GM12878 (cell line): ENCODE results near the gene COL24A1. TPM values are rescaled to one million over a fixed set of nuclear protein-coding genes. Genes with fewer than 3 reads are reported as not detected.

Experiments used
- ATAC-seq: fragments of 200-7000 bp; cut with Tn5 transposase; 3 replicates; pipeline ENCODE4 v1.9.1; 2020; ENCODE audit warnings: mild to moderate bottlenecking, moderate library complexity
- BruUV-seq: library from RNA; stranded (reverse); fragments of 400-500 nt; replicated peaks from 2 replicates; lab custom pipeline; 2021; lab: Mats Ljungman, UMichigan
- CTCF ChIA-PET: fragments of 300-600 bp; sonication (Branson Sonifier 250); formaldehyde crosslinking; extraction: SDS; loops from one replicate; lab custom pipeline; 2021; ENCODE audit warnings: inconsistent platforms; lab: Yijun Ruan, JAX
- POLR2A ChIA-PET: fragments of 350-600 bp; formaldehyde crosslinking; extraction: SDS; loops from one replicate; lab custom pipeline; 2021; ENCODE audit warnings: inconsistent platforms; lab: Charles Lee
- RAD21 ChIA-PET: fragments of 300-600 bp; sonication (Branson Sonifier 250); formaldehyde crosslinking; loops from one replicate; lab custom pipeline; 2023; ENCODE audit warnings: antibody characterized with exemption; ENCODE audit not compliant: unreplicated experiment; lab: Charles Lee
- SMC1A ChIA-PET: fragments of 300-600 bp; sonication (Branson Sonifier 250); formaldehyde crosslinking; loops from one replicate; lab custom pipeline; 2023; ENCODE audit not compliant: unreplicated experiment, uncharacterized antibody; lab: Charles Lee
- DNase-seq: peaks from one replicate; pipeline ENCODE4 v3.0.0-alpha.2; 2011; ENCODE audit warnings: low read depth, low spot score
- FAIRE-seq: peaks from 3 replicates; lab custom pipeline; 2011; peaks lifted over from hg19 to GRCh38; lab: Jason Lieb, UNC
- H2AFZ ChIP-seq: 2 replicates; pipeline ENCODE4 v1.6.0; 2011; ENCODE audit warnings: low read depth, low read length, control low read depth; ENCODE audit not compliant: control insufficient read depth
- H3K27ac ChIP-seq: 2 replicates; pipeline ENCODE4 v1.5.1; 2011; ENCODE audit warnings: control low read depth; ENCODE audit not compliant: control insufficient read depth, insufficient read depth
- H3K27me3 ChIP-seq, 2 experiments: replicated peaks in 1 of 2; 2 replicates each; pipeline versions ENCODE4 v1.6.0 to v1.6.1; 2011; ENCODE audit warnings: low read length in 1 of 2; ENCODE audit not compliant: control insufficient read depth in 2 of 2, insufficient read depth in 2 of 2
- H3K36me3 ChIP-seq, 2 experiments: 2 replicates each; pipeline ENCODE4 v1.5.1; 2011; ENCODE audit warnings: low read length in 1 of 2; ENCODE audit not compliant: control insufficient read depth in 2 of 2, insufficient read depth in 2 of 2
- H3K4me1 ChIP-seq: 2 replicates; pipeline ENCODE4 v1.6.1; 2011; ENCODE audit warnings: mild to moderate bottlenecking, low read length, moderate library complexity, mixed read lengths; ENCODE audit not compliant: control insufficient read depth, insufficient read depth
- H3K4me2 ChIP-seq: 2 replicates; pipeline ENCODE4 v1.6.0; 2011; ENCODE audit warnings: control low read depth; ENCODE audit not compliant: control insufficient read depth, insufficient read depth
- H3K4me3 ChIP-seq: fragments of 200-600 bp; sonication (generic); 2 replicates; pipeline ENCODE4 v1.5.1; 2016
- H3K79me2 ChIP-seq: 2 replicates; pipeline ENCODE4 v1.6.0; 2011; ENCODE audit warnings: low read length; ENCODE audit not compliant: control insufficient read depth, insufficient read depth
- H3K9ac ChIP-seq: 2 replicates; pipeline ENCODE4 v1.8.0; 2011; ENCODE audit warnings: low read length, control low read depth, mixed read lengths; ENCODE audit not compliant: control insufficient read depth, insufficient read depth
- H3K9me3 ChIP-seq: replicated peaks from 3 replicates; pipeline ENCODE4 v1.5.1; 2011; ENCODE audit warnings: mild to moderate bottlenecking, low read length; ENCODE audit not compliant: control insufficient read depth, insufficient read depth
- H4K20me1 ChIP-seq: 2 replicates; pipeline ENCODE4 v1.6.0; 2011; ENCODE audit not compliant: control insufficient read depth, insufficient read depth
- BACH1 ChIP-seq: fragments of 450-650 bp; IDR thresholded peaks from 2 replicates; pipeline ENCODE4 v1.6.1; 2017; ENCODE audit warnings: mild to moderate bottlenecking, borderline replicate concordance
- BMI1 ChIP-seq: fragments of 450-650 bp; IDR thresholded peaks from 2 replicates; pipeline ENCODE4 v1.6.1; 2016; ENCODE audit warnings: mild to moderate bottlenecking, moderate library complexity, borderline replicate concordance
- CHD1 ChIP-seq: IDR thresholded peaks from 2 replicates; pipeline ENCODE4 v1.6.1; 2012; ENCODE audit warnings: low read depth, low read length, improper control_type of control experiment
- EGR1 ChIP-seq, 2 experiments: IDR thresholded peaks; 1 replicate in 1 of 2; 2 replicates in 1 of 2; pipeline ENCODE4 v1.6.1; 2011 to 2012; ENCODE audit warnings: low read depth in 2 of 2, low read length in 2 of 2, borderline replicate concordance in 1 of 2, mild to moderate bottlenecking in 1 of 2, moderate library complexity in 1 of 2
- GATAD2B ChIP-seq: fragments of 450-650 bp; conservative IDR thresholded peaks from 2 replicates; pipeline ENCODE4 v1.6.1; 2017; ENCODE audit warnings: low read depth, mild to moderate bottlenecking, moderate library complexity
- LARP7 ChIP-seq: fragments of 450-650 bp; IDR thresholded peaks from 2 replicates; pipeline ENCODE4 v1.6.1; 2017; ENCODE audit warnings: mild to moderate bottlenecking
- MTA2 ChIP-seq: fragments of 450-650 bp; IDR thresholded peaks from 2 replicates; pipeline ENCODE4 v1.6.1; 2016; ENCODE audit warnings: low read depth, mild to moderate bottlenecking, moderate library complexity
- MYC ChIP-seq: IDR thresholded peaks from 2 replicates; pipeline ENCODE4 v1.6.1; 2011; ENCODE audit warnings: mild to moderate bottlenecking, low read length, moderate library complexity, inconsistent platforms; ENCODE audit not compliant: insufficient read depth, insufficient replicate concordance, insufficient read length, severe bottlenecking
- NFXL1 ChIP-seq: fragments of 450-650 bp; IDR thresholded peaks from 2 replicates; pipeline ENCODE4 v1.6.1; 2017; ENCODE audit warnings: antibody characterized with exemption, mild to moderate bottlenecking, borderline replicate concordance
- PML ChIP-seq: IDR thresholded peaks from 2 replicates; pipeline ENCODE4 v1.6.1; 2012; ENCODE audit warnings: low read length, inconsistent platforms
- SMARCA5 ChIP-seq: fragments of 450-650 bp; IDR thresholded peaks from 2 replicates; pipeline ENCODE4 v1.6.1; 2017; ENCODE audit warnings: mild to moderate bottlenecking
- SREBF2 ChIP-seq: IDR thresholded peaks from 2 replicates; pipeline ENCODE4 v1.6.1; 2012; ENCODE audit warnings: mild to moderate bottlenecking, low read length
- WRNIP1 ChIP-seq: IDR thresholded peaks from 2 replicates; pipeline ENCODE4 v1.6.1; 2011; ENCODE audit warnings: low read depth, low read length, improper control_type of control experiment, borderline replicate concordance
- ZBTB11 ChIP-seq: fragments of 450-650 bp; formaldehyde crosslinking; IDR thresholded peaks from 2 replicates; pipeline ENCODE4 v1.5.0; 2022; ENCODE audit warnings: mild to moderate bottlenecking, missing genetic modification characterization
- ZNF384 ChIP-seq: IDR thresholded peaks from 2 replicates; pipeline ENCODE4 v1.6.1; 2012; ENCODE audit warnings: low read depth, mild to moderate bottlenecking, low read length, improper control_type of control experiment, borderline replicate concordance
- WGBS: methylation state at CpG from one replicate; pipeline ENCODE4 v1.1.6; 2016; ENCODE audit warnings: low lambda C conversion rate; ENCODE audit not compliant: insufficient replicate concordance, insufficient coverage; ENCODE audit errors: missing lambda C conversion rate; 5-methylcytosine and 5-hydroxymethylcytosine counted together
- in situ Hi-C: fragments of 300-500 bp; cut with MboI; formaldehyde crosslinking; loops from 9 replicates; pipeline ENCODE4 v1.14.3; 2018; ENCODE audit warnings: mixed read lengths
- intact Hi-C: fragments of 100-400 bp; cut with micrococcal nuclease; formaldehyde crosslinking; loops from one replicate; pipeline ENCODE4 v1.14.2; 2022; ENCODE audit not compliant: unreplicated experiment
- polyA plus RNA-seq, 11 experiments: library from polyadenylated mRNA; depleted of rRNA in 4 of 11; unstranded in 6 of 11; stranded (reverse) in 5 of 11; fragments of >200 nt; fragmentation: Nextera tagmentation in 4 of 11; fragmentation: Illumina TruSeq in 1 of 11; extraction: Ambion mirVana in 4 of 11; extraction: Trizol in 1 of 11; gene quantifications; 1 replicate in 1 of 11; 2 replicates in 10 of 11; pipeline versions ENCODE4 v1.2.1 to v1.2.3, GENCODE V29; 2011 to 2016; ENCODE audit warnings: inconsistent platforms in 2 of 11, missing spikeins in 2 of 11, low read depth in 1 of 11
- total RNA-seq, 4 experiments: library from RNA; depleted of rRNA in 3 of 4; stranded (reverse); fragments of >200 nt in 3 of 4; fragmentation: Illumina TruSeq in 1 of 4; extraction: Trizol in 1 of 4; gene quantifications; 2 replicates each; pipeline versions ENCODE4 v1.2.1 to v1.2.3, GENCODE V29; 2013 to 2021
- TF ChIP-seq, protein P1 (sequence below): fragments of 450-650 bp; conservative IDR thresholded peaks from 2 replicates; pipeline ENCODE4 v1.6.1; 2017; ENCODE audit warnings: mild to moderate bottlenecking, moderate library complexity
- TF ChIP-seq, protein P2 (sequence below): fragments of 450-650 bp; IDR thresholded peaks from 2 replicates; pipeline ENCODE4 v1.6.1; 2017; ENCODE audit warnings: antibody characterized with exemption, mild to moderate bottlenecking, moderate library complexity

Gene COL24A1
- total and polyA plus RNA-seq, 10 of the 15 experiments (the other 5 are each of a cell fraction or from before 2014, with no cell fraction given), result 0.19 to 4.1 (median 2.0) TPM

DNA sequence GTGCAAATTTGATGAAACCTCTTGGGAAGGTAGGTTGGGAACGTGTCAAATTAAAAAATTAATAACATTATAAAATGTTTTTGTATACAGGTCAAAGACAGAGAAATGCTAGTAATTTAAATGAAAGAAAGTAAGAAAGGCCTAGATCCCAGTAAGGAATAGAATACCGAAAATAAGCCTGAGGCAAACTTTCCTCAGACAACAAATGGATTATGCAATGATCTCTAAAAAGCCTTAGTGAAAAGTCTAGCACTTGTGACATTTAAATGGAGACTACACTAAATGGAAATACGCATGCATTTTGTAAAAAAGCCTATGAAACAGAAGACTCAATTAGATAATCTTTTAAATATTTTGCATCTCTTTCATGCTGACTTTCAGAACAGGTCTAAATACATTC, 309.9 kb downstream of the COL24A1 start:
- intact Hi-C loops, result no loop called here
- RAD21 ChIA-PET, result no interaction called here
- in situ Hi-C loops, result no loop called here
- FAIRE-seq, result no peak
- 43% methylated on average over 3 of the region's 3 CpGs for WGBS
- H3K27ac ChIP-seq, result no peak overlapping the region
- H3K9ac ChIP-seq, result no peak overlapping the region
- H2AFZ ChIP-seq, result no peak overlapping the region
- CTCF ChIA-PET, result no interaction called here
- H3K4me3 ChIP-seq, result no peak overlapping the region
- no peak for DNase-seq
- no TSS peak for BruUV-seq
- no peaks in the 10 kb centered on the region for H4K20me1 ChIP-seq
- no peaks in the 10 kb centered on the region; a peak in 1 of 4 replicates for H3K36me3 ChIP-seq
- H3K9me3 ChIP-seq, result no peaks in the 10 kb centered on the region
- H3K79me2 ChIP-seq, result no peaks in the 10 kb centered on the region
- H3K4me1 ChIP-seq, result no peaks in the 10 kb centered on the region
- no peaks in the 10 kb centered on the region for H3K27me3 ChIP-seq
- no peak overlapping the region for H3K4me2 ChIP-seq
- POLR2A ChIA-PET, result no interaction called here
- SMC1A ChIA-PET, result no interaction called here
- ATAC-seq, result no peak
- TF ChIP-seq, protein P1, sequence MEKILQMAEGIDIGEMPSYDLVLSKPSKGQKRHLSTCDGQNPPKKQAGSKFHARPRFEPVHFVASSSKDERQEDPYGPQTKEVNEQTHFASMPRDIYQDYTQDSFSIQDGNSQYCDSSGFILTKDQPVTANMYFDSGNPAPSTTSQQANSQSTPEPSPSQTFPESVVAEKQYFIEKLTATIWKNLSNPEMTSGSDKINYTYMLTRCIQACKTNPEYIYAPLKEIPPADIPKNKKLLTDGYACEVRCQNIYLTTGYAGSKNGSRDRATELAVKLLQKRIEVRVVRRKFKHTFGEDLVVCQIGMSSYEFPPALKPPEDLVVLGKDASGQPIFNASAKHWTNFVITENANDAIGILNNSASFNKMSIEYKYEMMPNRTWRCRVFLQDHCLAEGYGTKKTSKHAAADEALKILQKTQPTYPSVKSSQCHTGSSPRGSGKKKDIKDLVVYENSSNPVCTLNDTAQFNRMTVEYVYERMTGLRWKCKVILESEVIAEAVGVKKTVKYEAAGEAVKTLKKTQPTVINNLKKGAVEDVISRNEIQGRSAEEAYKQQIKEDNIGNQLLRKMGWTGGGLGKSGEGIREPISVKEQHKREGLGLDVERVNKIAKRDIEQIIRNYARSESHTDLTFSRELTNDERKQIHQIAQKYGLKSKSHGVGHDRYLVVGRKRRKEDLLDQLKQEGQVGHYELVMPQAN, result no peak
- TF ChIP-seq MTA2, result no peak
- no peak for TF ChIP-seq NFXL1
- TF ChIP-seq ZNF384, result no peak
- TF ChIP-seq MYC, result no peak
- no peak for TF ChIP-seq GATAD2B
- TF ChIP-seq CHD1, result no peak
- no peak for TF ChIP-seq LARP7
- TF ChIP-seq SMARCA5, result no peak
- no peak for TF ChIP-seq BACH1
- no peak for TF ChIP-seq ZBTB11 (CRISPR knock-in tag)
- TF ChIP-seq PML, result no peak
- TF ChIP-seq EGR1 (IDR thresholded peaks at IDR 0.05; ENCODE audit: borderline replicate concordance in 1 of 2, low read depth in 2 of 2, low read length in 2 of 2), result no peak
- TF ChIP-seq BMI1, result no peak
- TF ChIP-seq SREBF2, result no peak
- TF ChIP-seq, protein P2, sequence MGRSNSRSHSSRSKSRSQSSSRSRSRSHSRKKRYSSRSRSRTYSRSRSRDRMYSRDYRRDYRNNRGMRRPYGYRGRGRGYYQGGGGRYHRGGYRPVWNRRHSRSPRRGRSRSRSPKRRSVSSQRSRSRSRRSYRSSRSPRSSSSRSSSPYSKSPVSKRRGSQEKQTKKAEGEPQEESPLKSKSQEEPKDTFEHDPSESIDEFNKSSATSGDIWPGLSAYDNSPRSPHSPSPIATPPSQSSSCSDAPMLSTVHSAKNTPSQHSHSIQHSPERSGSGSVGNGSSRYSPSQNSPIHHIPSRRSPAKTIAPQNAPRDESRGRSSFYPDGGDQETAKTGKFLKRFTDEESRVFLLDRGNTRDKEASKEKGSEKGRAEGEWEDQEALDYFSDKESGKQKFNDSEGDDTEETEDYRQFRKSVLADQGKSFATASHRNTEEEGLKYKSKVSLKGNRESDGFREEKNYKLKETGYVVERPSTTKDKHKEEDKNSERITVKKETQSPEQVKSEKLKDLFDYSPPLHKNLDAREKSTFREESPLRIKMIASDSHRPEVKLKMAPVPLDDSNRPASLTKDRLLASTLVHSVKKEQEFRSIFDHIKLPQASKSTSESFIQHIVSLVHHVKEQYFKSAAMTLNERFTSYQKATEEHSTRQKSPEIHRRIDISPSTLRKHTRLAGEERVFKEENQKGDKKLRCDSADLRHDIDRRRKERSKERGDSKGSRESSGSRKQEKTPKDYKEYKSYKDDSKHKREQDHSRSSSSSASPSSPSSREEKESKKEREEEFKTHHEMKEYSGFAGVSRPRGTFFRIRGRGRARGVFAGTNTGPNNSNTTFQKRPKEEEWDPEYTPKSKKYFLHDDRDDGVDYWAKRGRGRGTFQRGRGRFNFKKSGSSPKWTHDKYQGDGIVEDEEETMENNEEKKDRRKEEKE, result no peak
- TF ChIP-seq WRNIP1, result no peak
